Upper lobe of left lung (tissue), 6 donors: Measurements from ENCODE around the gene VAV2. TPM values are rescaled to one million over a fixed set of nuclear protein-coding genes. Genes with fewer than 3 reads are reported as not detected.

Experiments
- ATAC-seq, 2 donors: fragments of 200-7000 bp; cut with Tn5 transposase; one replicate each; pipeline ENCODE4 v1.9.1; 2022; ENCODE audit warnings: mild to moderate bottlenecking in 2 of 2, moderate library complexity in 2 of 2; ENCODE audit not compliant: low FRiP score in 2 of 2
- DNase-seq, 2 donors: peaks; one replicate each; pipeline ENCODE4 v3.0.0-alpha.2; 2019 to 2020
- H3K27ac ChIP-seq, 4 donors: fragments of 200-600 bp; sonication (generic); one replicate each; pipeline ENCODE4 v1.5.1; 2016 to 2019
- H3K27me3 ChIP-seq, 4 donors: fragments of 200-600 bp; sonication (generic); one replicate each; pipeline ENCODE4 v1.5.1; 2017 to 2019
- H3K36me3 ChIP-seq, 4 donors: fragments of 200-600 bp; sonication (generic); one replicate each; pipeline ENCODE4 v1.5.1; 2016 to 2019
- H3K4me1 ChIP-seq, 4 donors: fragments of 200-600 bp; sonication (generic); one replicate each; pipeline ENCODE4 v1.5.1; 2018 to 2019
- H3K4me3 ChIP-seq, 4 donors: fragments of 200-600 bp; sonication (generic); one replicate each; pipeline ENCODE4 v1.5.1; 2017 to 2019; ENCODE audit warnings: mild to moderate bottlenecking in 2 of 4, moderate library complexity in 1 of 4
- H3K9me3 ChIP-seq, 4 donors: fragments of 200-600 bp; sonication (generic); one replicate each; pipeline ENCODE4 v1.5.1; 2018 to 2019
- CTCF ChIP-seq, 6 experiments: fragments of 450-650 bp in 4 of 6; fragments of 200-600 bp in 2 of 6; sonication (generic) in 2 of 6; IDR thresholded peaks; one replicate each; pipeline ENCODE4 v1.5.1; 2016 to 2019; ENCODE audit warnings: antibody characterized with exemption in 6 of 6
- EP300 ChIP-seq, 4 donors: sonication (generic); formaldehyde crosslinking; IDR thresholded peaks; one replicate each; pipeline ENCODE4 v1.5.1; 2017; ENCODE audit warnings: antibody characterized with exemption in 4 of 4, control low read depth in 2 of 4
- POLR2A ChIP-seq, 4 donors: fragments of 450-650 bp; IDR thresholded peaks; one replicate each; pipeline ENCODE4 v1.5.1; 2016 to 2017; ENCODE audit warnings: antibody characterized with exemption in 4 of 4, mild to moderate bottlenecking in 2 of 4
- POLR2AphosphoS5 ChIP-seq, 2 donors: sonication (generic); formaldehyde crosslinking; IDR thresholded peaks; one replicate each; pipeline ENCODE4 v1.5.1; 2017; ENCODE audit warnings: antibody characterized with exemption in 2 of 2
- WGBS, 2 donors: methylation state at CpG; one replicate each; pipeline ENCODE4 v1.1.5; 2017 to 2018; 5-methylcytosine and 5-hydroxymethylcytosine counted together
- total RNA-seq, 6 donors: library from RNA; depleted of rRNA in 4 of 6; stranded (reverse); fragments of >200 nt in 4 of 6; gene quantifications; one replicate each; pipeline versions ENCODE4 v1.1.0 to v1.2.1, GENCODE V29; 2016 to 2021
- donor health status: DM: no; HTN: no; CAD: no; lungs with moderate emphysema.
- donor health status: DM: no; HTN: yes; CAD: no; lungs with severe emphysema.

The VAV2 gene
- total RNA-seq, 6 donors from 2014 or later: 12.0 to 38.8 (median 22.0) TPM

- Histone ChIP-seq H3K27me3 (no peaks in the 10 kb centered on the region), H3K36me3 (no peaks in the 10 kb centered on the region), H3K4me3 (no peak overlapping the region), H3K9me3 (no peaks in the 10 kb centered on the region), H3K27ac (no peak overlapping the region), H3K4me1 (peaks cover 20 to 59% (median 50%) of the 10 kb centered on the region in 4 donors)
- no peak for TF ChIP-seq CTCF (IDR thresholded peaks at IDR 0.05)
- DNase-seq (no peak), ATAC-seq (no peak)
- 89% methylated on average over 16 of the region's 17 CpGs for WGBS, 2 donors
Observed at GRCh38 chr9:133976191-133976861, 15.8 kb downstream of the VAV2 start.

- DNase-seq (no peak), ATAC-seq (no peak)
- Histone ChIP-seq H3K36me3 (no peaks in the 10 kb centered on the region), H3K27me3 (no peaks in the 10 kb centered on the region), H3K9me3 (no peaks in the 10 kb centered on the region), H3K4me3 (no peak overlapping the region), H3K27ac (no peak overlapping the region), H3K4me1 (peaks cover 20 to 51% (median 46%) of the 10 kb centered on the region in 4 donors)
- 93 to 97% methylated on average over 3 of the region's 3 CpGs for WGBS, 2 donors
- TF ChIP-seq POLR2AphosphoS5 (IDR thresholded peaks at IDR 0.05) (no peak), CTCF (IDR thresholded peaks at IDR 0.05) (no peak), EP300 (IDR thresholded peaks at IDR 0.05) (no peak), POLR2A (IDR thresholded peaks at IDR 0.05) (no peak)
Observed at GRCh38 chr9:133975511-133975910, 16.6 kb downstream of the VAV2 start.

- Histone ChIP-seq H3K4me3 (no peak overlapping the region), H3K27ac (no peak overlapping the region), H3K4me1 (peaks cover 14 to 43% (median 39%) of the 10 kb centered on the region in 4 donors), H3K27me3 (no peaks in the 10 kb centered on the region), H3K9me3 (no peaks in the 10 kb centered on the region), H3K36me3 (no peaks in the 10 kb centered on the region)
- ATAC-seq (no peak), DNase-seq (no peak)
- TF ChIP-seq CTCF (IDR thresholded peaks at IDR 0.05): no peak
- no peak for TF ChIP-seq POLR2A (IDR thresholded peaks at IDR 0.05)
- no peak for TF ChIP-seq EP300 (IDR thresholded peaks at IDR 0.05)
- TF ChIP-seq POLR2AphosphoS5 (IDR thresholded peaks at IDR 0.05): no peak
- 88 to 89% methylated on average over 15 to 19 of the region's 20 CpGs for WGBS, 2 donors
Observed at GRCh38 chr9:133974631-133975341, 17.3 kb downstream of the VAV2 start.

- H3K4me1 ChIP-seq: peaks cover 6 to 36% (median 33%) of the 10 kb centered on the region in 4 donors
- no peaks in the 10 kb centered on the region for H3K9me3 ChIP-seq
- TF ChIP-seq POLR2A (IDR thresholded peaks at IDR 0.05): no peak
- no peak for DNase-seq
- no peak overlapping the region for H3K4me3 ChIP-seq
- no peaks in the 10 kb centered on the region for H3K36me3 ChIP-seq
- 72 to 74% methylated on average over 11 to 22 of the region's 22 CpGs for WGBS, 2 donors
- H3K27me3 ChIP-seq: no peaks in the 10 kb centered on the region
- H3K27ac ChIP-seq: no peak overlapping the region
- ATAC-seq: no peak
Observed at GRCh38 chr9:133973791-133974630, 18.1 kb downstream of the VAV2 start.

GRCh38 chr9:133973111-133973790 lies 18.9 kb downstream of the VAV2 start:
- TF ChIP-seq POLR2AphosphoS5 (IDR thresholded peaks at IDR 0.05): no peak
- 85 to 88% methylated on average over 15 to 24 of the region's 24 CpGs for WGBS, 2 donors
- H3K36me3 ChIP-seq: no peaks in the 10 kb centered on the region
- no peak overlapping the region for H3K27ac ChIP-seq
- ATAC-seq (no peak), DNase-seq (no peak)
- no peaks in the 10 kb centered on the region for H3K27me3 ChIP-seq
- H3K9me3 ChIP-seq: no peaks in the 10 kb centered on the region
- peaks cover 0 to 28% (median 26%) of the 10 kb centered on the region in 4 donors for H3K4me1 ChIP-seq
- H3K4me3 ChIP-seq: no peak overlapping the region
